GM12878 (cell line): ENCODE results near the gene PIGL. TPM values are rescaled to one million over a fixed set of nuclear protein-coding genes. Genes with fewer than 3 reads are reported as not detected.
A peak's percentile ranks its signal among the peaks of the same experiment; 100 is the strongest.

ENCODE experiments used
- ATAC-seq: fragments of 200-7000 bp; cut with Tn5 transposase; 3 replicates; pipeline ENCODE4 v1.9.1; 2020; ENCODE audit warnings: mild to moderate bottlenecking, moderate library complexity
- BruUV-seq: library from RNA; stranded (reverse); fragments of 400-500 nt; replicated peaks from 2 replicates; lab custom pipeline; 2021; lab: Mats Ljungman, UMichigan
- CTCF ChIA-PET: fragments of 300-600 bp; sonication (Branson Sonifier 250); formaldehyde crosslinking; extraction: SDS; loops from one replicate; lab custom pipeline; 2021; ENCODE audit warnings: inconsistent platforms; lab: Yijun Ruan, JAX
- POLR2A ChIA-PET: fragments of 350-600 bp; formaldehyde crosslinking; extraction: SDS; loops from one replicate; lab custom pipeline; 2021; ENCODE audit warnings: inconsistent platforms; lab: Charles Lee
- RAD21 ChIA-PET: fragments of 300-600 bp; sonication (Branson Sonifier 250); formaldehyde crosslinking; loops from one replicate; lab custom pipeline; 2023; ENCODE audit warnings: antibody characterized with exemption; ENCODE audit not compliant: unreplicated experiment; lab: Charles Lee
- SMC1A ChIA-PET: fragments of 300-600 bp; sonication (Branson Sonifier 250); formaldehyde crosslinking; loops from one replicate; lab custom pipeline; 2023; ENCODE audit not compliant: unreplicated experiment, uncharacterized antibody; lab: Charles Lee
- DNase-seq: peaks from one replicate; pipeline ENCODE4 v3.0.0-alpha.2; 2011; ENCODE audit warnings: low read depth, low spot score
- FAIRE-seq: peaks from 3 replicates; lab custom pipeline; 2011; peaks lifted over from hg19 to GRCh38; lab: Jason Lieb, UNC
- H2AFZ ChIP-seq: 2 replicates; pipeline ENCODE4 v1.6.0; 2011; ENCODE audit warnings: low read depth, low read length, control low read depth; ENCODE audit not compliant: control insufficient read depth
- H3K27ac ChIP-seq: 2 replicates; pipeline ENCODE4 v1.5.1; 2011; ENCODE audit warnings: control low read depth; ENCODE audit not compliant: control insufficient read depth, insufficient read depth
- H3K27me3 ChIP-seq, 2 experiments: replicated peaks in 1 of 2; 2 replicates each; pipeline versions ENCODE4 v1.6.0 to v1.6.1; 2011; ENCODE audit warnings: low read length in 1 of 2; ENCODE audit not compliant: control insufficient read depth in 2 of 2, insufficient read depth in 2 of 2
- H3K36me3 ChIP-seq, 2 experiments: 2 replicates each; pipeline ENCODE4 v1.5.1; 2011; ENCODE audit warnings: low read length in 1 of 2; ENCODE audit not compliant: control insufficient read depth in 2 of 2, insufficient read depth in 2 of 2
- H3K4me1 ChIP-seq: 2 replicates; pipeline ENCODE4 v1.6.1; 2011; ENCODE audit warnings: mild to moderate bottlenecking, low read length, moderate library complexity, mixed read lengths; ENCODE audit not compliant: control insufficient read depth, insufficient read depth
- H3K4me2 ChIP-seq: 2 replicates; pipeline ENCODE4 v1.6.0; 2011; ENCODE audit warnings: control low read depth; ENCODE audit not compliant: control insufficient read depth, insufficient read depth
- H3K4me3 ChIP-seq: fragments of 200-600 bp; sonication (generic); 2 replicates; pipeline ENCODE4 v1.5.1; 2016
- H3K79me2 ChIP-seq: 2 replicates; pipeline ENCODE4 v1.6.0; 2011; ENCODE audit warnings: low read length; ENCODE audit not compliant: control insufficient read depth, insufficient read depth
- H3K9ac ChIP-seq: 2 replicates; pipeline ENCODE4 v1.8.0; 2011; ENCODE audit warnings: low read length, control low read depth, mixed read lengths; ENCODE audit not compliant: control insufficient read depth, insufficient read depth
- H3K9me3 ChIP-seq: replicated peaks from 3 replicates; pipeline ENCODE4 v1.5.1; 2011; ENCODE audit warnings: mild to moderate bottlenecking, low read length; ENCODE audit not compliant: control insufficient read depth, insufficient read depth
- H4K20me1 ChIP-seq: 2 replicates; pipeline ENCODE4 v1.6.0; 2011; ENCODE audit not compliant: control insufficient read depth, insufficient read depth
- ASH2L ChIP-seq: fragments of 300-600, 200-600 bp; sonication (generic); IDR thresholded peaks from 2 replicates; pipeline ENCODE4 v1.6.1; 2017; ENCODE audit warnings: low read depth, mild to moderate bottlenecking, borderline replicate concordance
- CBFB ChIP-seq: IDR thresholded peaks from 2 replicates; pipeline ENCODE4 v1.6.1; 2016; ENCODE audit warnings: antibody characterized with exemption, low read depth
- CHD4 ChIP-seq: fragments of 200-600 bp; sonication (generic); IDR thresholded peaks from 2 replicates; pipeline ENCODE4 v1.6.1; 2016; ENCODE audit warnings: mild to moderate bottlenecking
- ELK1 ChIP-seq: IDR thresholded peaks from 2 replicates; pipeline ENCODE4 v1.6.1; 2012; ENCODE audit warnings: low read depth, low read length, improper control_type of control experiment
- GATAD2B ChIP-seq: fragments of 450-650 bp; conservative IDR thresholded peaks from 2 replicates; pipeline ENCODE4 v1.6.1; 2017; ENCODE audit warnings: low read depth, mild to moderate bottlenecking, moderate library complexity
- MXI1 ChIP-seq: fragments of 150-350 bp; IDR thresholded peaks from 2 replicates; pipeline ENCODE4 v1.6.1; 2011; ENCODE audit warnings: low read depth, mild to moderate bottlenecking, inconsistent platforms, low read length, improper control_type of control experiment
- NBN ChIP-seq: fragments of 450-650 bp; IDR thresholded peaks from 2 replicates; pipeline ENCODE4 v1.6.1; 2016
- NFYA ChIP-seq: IDR thresholded peaks from 2 replicates; pipeline ENCODE4 v1.6.1; 2011; ENCODE audit warnings: low read depth, mild to moderate bottlenecking, low read length, improper control_type of control experiment, borderline replicate concordance
- NR2C2 ChIP-seq: IDR thresholded peaks from 2 replicates; pipeline ENCODE4 v1.6.1; 2011; ENCODE audit warnings: borderline replicate concordance, low read depth; ENCODE audit not compliant: control insufficient read depth, insufficient read length
- PAX8 ChIP-seq: fragments of 450-650 bp; IDR thresholded peaks from 2 replicates; pipeline ENCODE4 v1.6.1; 2017; ENCODE audit warnings: mild to moderate bottlenecking, moderate library complexity
- RAD51 ChIP-seq: fragments of 450-650 bp; IDR thresholded peaks from 2 replicates; pipeline ENCODE4 v1.6.1; 2016; ENCODE audit warnings: moderate library complexity, mild to moderate bottlenecking, inconsistent platforms
- TARDBP ChIP-seq: IDR thresholded peaks from 2 replicates; pipeline ENCODE4 v1.6.1; 2016; ENCODE audit warnings: borderline replicate concordance
- WGBS: methylation state at CpG from one replicate; pipeline ENCODE4 v1.1.6; 2016; ENCODE audit warnings: low lambda C conversion rate; ENCODE audit not compliant: insufficient replicate concordance, insufficient coverage; ENCODE audit errors: missing lambda C conversion rate; 5-methylcytosine and 5-hydroxymethylcytosine counted together
- in situ Hi-C: fragments of 300-500 bp; cut with MboI; formaldehyde crosslinking; loops from 9 replicates; pipeline ENCODE4 v1.14.3; 2018; ENCODE audit warnings: mixed read lengths
- intact Hi-C: fragments of 100-400 bp; cut with micrococcal nuclease; formaldehyde crosslinking; loops from one replicate; pipeline ENCODE4 v1.14.2; 2022; ENCODE audit not compliant: unreplicated experiment
- polyA plus RNA-seq, 11 experiments: library from polyadenylated mRNA; depleted of rRNA in 4 of 11; unstranded in 6 of 11; stranded (reverse) in 5 of 11; fragments of >200 nt; fragmentation: Nextera tagmentation in 4 of 11; fragmentation: Illumina TruSeq in 1 of 11; extraction: Ambion mirVana in 4 of 11; extraction: Trizol in 1 of 11; gene quantifications; 1 replicate in 1 of 11; 2 replicates in 10 of 11; pipeline versions ENCODE4 v1.2.1 to v1.2.3, GENCODE V29; 2011 to 2016; ENCODE audit warnings: inconsistent platforms in 2 of 11, missing spikeins in 2 of 11, low read depth in 1 of 11
- total RNA-seq, 4 experiments: library from RNA; depleted of rRNA in 3 of 4; stranded (reverse); fragments of >200 nt in 3 of 4; fragmentation: Illumina TruSeq in 1 of 4; extraction: Trizol in 1 of 4; gene quantifications; 2 replicates each; pipeline versions ENCODE4 v1.2.1 to v1.2.3, GENCODE V29; 2013 to 2021

Gene PIGL
- total and polyA plus RNA-seq, 10 of the 15 experiments (the other 5 are each of a cell fraction or from before 2014, with no cell fraction given) = 25.9 to 52.5 (median 30.2) TPM

- no peaks in the 10 kb centered on the region for H3K9me3 ChIP-seq
- H4K20me1 ChIP-seq = no peaks in the 10 kb centered on the region; the same call in 1 of the 2 replicates
- DNase-seq (no peak), FAIRE-seq (no peak), ATAC-seq (peak; percentile 70)
- ChIA-PET POLR2A (interaction anchor here (0.7 to 1.7 kb wide), 2 partner anchors 10 to 72 kb away, joined by 3 to 6 read pairs; no protein-coding TSS in a partner anchor), SMC1A (interaction anchor here (1.5 to 1.9 kb wide), 3 partner anchors 12 to 26 kb away, joined by 6 to 8 read pairs (median 6); no protein-coding TSS in a partner anchor), RAD21 (interaction anchor here (0.6 kb wide), 2 partner anchors 72 to 91 kb away, joined by 3 read pairs; no protein-coding TSS in a partner anchor), CTCF (interaction anchor here (1.1 to 2.3 kb wide), 3 partner anchors 72 to 148 kb away, joined by 3 to 5 read pairs (median 5); partner anchors contain the start of gene CENPV)
- intact Hi-C loops (loop anchor here (10.0 kb wide), 1 partner anchor 200 kb away; the partner anchor contains the start of gene TRPV2), in situ Hi-C loops (no loop called here)
- H3K4me1 ChIP-seq = peaks cover 4% of the 10 kb centered on the region
- TF ChIP-seq ASH2L (peak; percentile 68; the same call in 1 of the 2 replicates), NFYA (no peak)
- peak overlapping the region; percentile 71 for H3K4me2 ChIP-seq
- no TSS peak for BruUV-seq
- H2AFZ ChIP-seq = peak overlapping the region; percentile 73
- H3K79me2 ChIP-seq = peaks cover 84% of the 10 kb centered on the region
- peak overlapping the region; percentile 96 for H3K9ac ChIP-seq
- peak overlapping the region; percentile 91 for H3K4me3 ChIP-seq
- 0% methylated on average over 27 of the region's 27 CpGs for WGBS
- peak overlapping the region; percentile 96 for H3K27ac ChIP-seq
- no peaks in the 10 kb centered on the region; a peak in 1 of 4 replicates for H3K36me3 ChIP-seq
- H3K27me3 ChIP-seq = no peaks in the 10 kb centered on the region
These were observed 2.1 kb upstream of the PIGL start for GRCh38 chr17:16215002-16215272.

DNA sequence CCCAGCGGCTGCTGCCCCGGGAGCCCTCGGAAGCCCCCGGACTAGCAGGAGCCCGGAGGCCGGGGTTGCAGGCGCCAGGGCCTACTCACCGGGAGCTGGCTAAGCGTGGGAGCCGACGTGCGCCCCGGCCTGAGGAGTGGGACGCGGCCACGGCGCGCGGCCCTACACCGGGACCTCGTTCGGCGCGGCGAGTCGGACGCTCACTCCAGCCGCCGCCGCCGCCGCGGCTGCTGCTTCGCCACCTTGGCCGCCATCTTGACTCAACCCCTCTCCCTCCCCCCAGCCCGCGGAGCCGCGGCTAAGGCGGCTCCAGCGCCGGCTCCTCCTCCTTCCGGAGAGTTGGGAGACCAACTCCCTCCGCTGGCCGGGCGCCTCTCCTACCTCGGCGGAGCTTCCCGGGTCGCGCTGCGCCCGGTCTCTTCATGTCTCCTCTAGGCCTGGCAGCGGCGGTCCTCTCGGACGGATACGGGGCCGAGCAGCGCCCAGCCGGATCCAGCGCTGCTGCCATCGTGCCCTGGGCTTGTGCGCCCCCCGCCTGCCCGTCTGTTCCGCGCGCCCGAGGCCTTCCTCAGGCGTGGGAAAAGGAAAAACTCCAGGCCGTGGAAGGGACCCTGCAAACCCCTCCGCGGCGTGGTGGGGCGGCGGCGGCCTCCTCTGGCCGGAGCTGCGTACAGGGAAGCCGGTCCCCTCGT lies 1.6 kb upstream of the PIGL start, which contains the start of gene NCOR1:
Gene NCOR1 (minus strand): TSS at position 262 of the 692 bp plus-strand sequence. CDS start 20,965 bp downstream, outside the sequence.
- ChIA-PET SMC1A (interaction anchor here (1.3 to 3.2 kb wide), 5 partner anchors 13 to 71 kb away, joined by 3 to 23 read pairs (median 6); no protein-coding TSS in a partner anchor), RAD21 (interaction anchor here (0.6 to 0.9 kb wide), 2 partner anchors 72 to 92 kb away, joined by 3 to 4 read pairs; no protein-coding TSS in a partner anchor), CTCF (interaction anchor here (1.1 to 2.3 kb wide), 3 partner anchors 72 to 148 kb away, joined by 3 to 5 read pairs (median 5); partner anchors contain the start of gene CENPV), POLR2A (interaction anchor here (0.6 to 1.7 kb wide), 4 partner anchors 11 to 137 kb away, joined by 3 to 6 read pairs (median 3); partner anchors contain the start of gene CENPV)
- FAIRE-seq (no peak), ATAC-seq (peak; percentile 90), DNase-seq (no peak)
- BruUV-seq = no TSS peak
- H3K27ac ChIP-seq = peak within 1 kb of the TSS; percentile 96
- H4K20me1 ChIP-seq = no peaks in the 10 kb centered on the region; the same call in 1 of the 2 replicates
- under 1% methylated on average over 76 of the region's 82 CpGs for WGBS
- H2AFZ ChIP-seq = peak within 1 kb of the TSS; percentile 73
- peaks cover 4% of the 10 kb centered on the region for H3K4me1 ChIP-seq
- H3K36me3 ChIP-seq = no peaks in the 10 kb centered on the region; a peak in 1 of 4 replicates
- H3K4me3 ChIP-seq = peak within 1 kb of the TSS; percentile 91
- H3K27me3 ChIP-seq = no peaks in the 10 kb centered on the region
- H3K4me2 ChIP-seq = peak within 1 kb of the TSS; percentile 100
- in situ Hi-C loops = no loop called here
- H3K9me3 ChIP-seq = no peaks in the 10 kb centered on the region
- H3K79me2 ChIP-seq = peaks cover 80% of the 10 kb centered on the region
- H3K9ac ChIP-seq = peak within 1 kb of the TSS; percentile 96
- intact Hi-C loops = loop anchor here (10.0 kb wide), 1 partner anchor 199 kb away; the partner anchor contains the start of gene TRPV2
- TF ChIP-seq RAD51 (no peak), NR2C2 (no peak), ELK1 (no peak; the same call in 1 of the 2 replicates), PAX8 (no peak), GATAD2B (peak; percentile 86; the same call in 1 of the 2 replicates), NBN (peak; percentile 69; the same call in 1 of the 2 replicates), MXI1 (no peak), CHD4 (no peak), TARDBP (no peak), CBFB (peak; percentile 57; the same call in 1 of the 2 replicates)
